HepG2 (cell line): ENCODE data around the gene DLG5. TPM values are rescaled to one million over a fixed set of nuclear protein-coding genes. Genes with fewer than 3 reads are reported as not detected.

ENCODE experiments used
- FOXK1 ChIP-seq: sonication (generic); formaldehyde crosslinking; IDR thresholded peaks from 2 replicates; pipeline ENCODE4 v1.4.0; 2020; ENCODE audit warnings: low read depth, missing genetic modification reagents, borderline replicate concordance
- GATAD1 ChIP-seq: IDR thresholded peaks from 2 replicates; pipeline ENCODE4 v1.6.1; 2016; ENCODE audit warnings: missing genetic modification reagents, missing compliant biosample characterization
- KLF6 ChIP-seq: IDR thresholded peaks from 2 replicates; pipeline ENCODE4 v1.8.0; 2016; ENCODE audit warnings: missing biosample characterization, missing genetic modification reagents
- POGZ ChIP-seq: sonication (generic); formaldehyde crosslinking; IDR thresholded peaks from 2 replicates; pipeline ENCODE4 v1.4.0; 2020; ENCODE audit warnings: mild to moderate bottlenecking, missing genetic modification reagents
- SP2 ChIP-seq: sonication (generic); formaldehyde crosslinking; IDR thresholded peaks from 2 replicates; pipeline ENCODE4 v1.5.1; 2020; ENCODE audit warnings: mild to moderate bottlenecking, missing genetic modification reagents
- SRY ChIP-seq: sonication (generic); formaldehyde crosslinking; IDR thresholded peaks from 2 replicates; pipeline ENCODE4 v1.8.0; 2022; ENCODE audit warnings: mild to moderate bottlenecking, missing genetic modification reagents
- STAT5B ChIP-seq: sonication (generic); formaldehyde crosslinking; IDR thresholded peaks from 2 replicates; pipeline ENCODE4 v1.4.0; 2020; ENCODE audit warnings: missing genetic modification reagents
- ZBTB42 ChIP-seq: sonication (generic); formaldehyde crosslinking; IDR thresholded peaks from 2 replicates; pipeline ENCODE4 v1.5.0; 2020; ENCODE audit warnings: mild to moderate bottlenecking, missing genetic modification reagents
- ZBTB7A ChIP-seq: sonication (generic); formaldehyde crosslinking; IDR thresholded peaks from 2 replicates; pipeline ENCODE4 v1.8.0; 2022; ENCODE audit warnings: mild to moderate bottlenecking, missing genetic modification reagents
- ZKSCAN5 ChIP-seq: sonication (generic); formaldehyde crosslinking; IDR thresholded peaks from 2 replicates; pipeline ENCODE4 v1.5.1; 2020; ENCODE audit warnings: mild to moderate bottlenecking, missing genetic modification reagents
- ZNF160 ChIP-seq: sonication (generic); formaldehyde crosslinking; IDR thresholded peaks from 2 replicates; pipeline ENCODE4 v1.8.0; 2022; ENCODE audit warnings: mild to moderate bottlenecking, inconsistent platforms, missing genetic modification reagents
- ZNF234 ChIP-seq: sonication (generic); formaldehyde crosslinking; conservative IDR thresholded peaks from 2 replicates; pipeline ENCODE4 v1.5.1; 2020; ENCODE audit warnings: mild to moderate bottlenecking, missing genetic modification reagents
- ZNF24 ChIP-seq: fragments of 450-650 bp; IDR thresholded peaks from 2 replicates; pipeline ENCODE4 v1.6.1; 2017; ENCODE audit warnings: antibody characterized with exemption, mild to moderate bottlenecking
- ZNF451 ChIP-seq: sonication (generic); formaldehyde crosslinking; IDR thresholded peaks from 2 replicates; pipeline ENCODE4 v1.5.0; 2020; ENCODE audit warnings: mild to moderate bottlenecking, missing genetic modification reagents
- ZNF672 ChIP-seq: sonication (generic); formaldehyde crosslinking; IDR thresholded peaks from 2 replicates; pipeline ENCODE4 v1.8.1; 2022; ENCODE audit warnings: missing genetic modification reagents
- ZNF678 ChIP-seq: sonication (generic); formaldehyde crosslinking; IDR thresholded peaks from 2 replicates; pipeline ENCODE4 v1.4.0; 2020; ENCODE audit warnings: mild to moderate bottlenecking, missing genetic modification reagents
- ZSCAN12 ChIP-seq: sonication (generic); formaldehyde crosslinking; IDR thresholded peaks from 2 replicates; pipeline ENCODE4 v1.9.0; 2021; ENCODE audit warnings: mild to moderate bottlenecking, missing genetic modification reagents
- polyA plus RNA-seq, 8 experiments: library from polyadenylated mRNA; depleted of rRNA in 3 of 8; stranded (reverse) in 7 of 8; unstranded in 1 of 8; fragments of >200 nt; fragmentation: Illumina TruSeq in 4 of 8; extraction: Trizol in 4 of 8; gene quantifications; 2 replicates each; pipeline versions ENCODE4 v1.2.1 to v1.2.3, GENCODE V29; 2011 to 2016; ENCODE audit warnings: low read depth in 4 of 8, missing spikeins in 1 of 8, mixed read lengths in 1 of 8; ENCODE audit not compliant: insufficient read depth in 1 of 8
- total RNA-seq, 5 experiments: library from RNA; depleted of rRNA; stranded (reverse); fragments of >200 nt; fragmentation: Illumina TruSeq; extraction: Trizol; gene quantifications; 2 replicates each; pipeline ENCODE4 v1.2.3, GENCODE V29; 2016; ENCODE audit warnings: low read depth in 1 of 5
- TF ChIP-seq, protein P1 (sequence below): sonication (generic); formaldehyde crosslinking; IDR thresholded peaks from 2 replicates; pipeline ENCODE4 v1.4.0; 2020; ENCODE audit warnings: missing genetic modification reagents, mild to moderate bottlenecking, borderline replicate concordance
- TF ChIP-seq, protein P2 (sequence below): sonication (generic); formaldehyde crosslinking; IDR thresholded peaks from 2 replicates; pipeline ENCODE4 v1.4.0; 2020; ENCODE audit warnings: missing genetic modification reagents
- TF ChIP-seq, protein P3 (sequence below): sonication (generic); formaldehyde crosslinking; IDR thresholded peaks from 2 replicates; pipeline ENCODE4 v1.5.0; 2020; ENCODE audit warnings: mild to moderate bottlenecking, missing genetic modification reagents
- TF ChIP-seq, protein P4 (sequence below): IDR thresholded peaks from 2 replicates; pipeline ENCODE4 v1.6.1; 2016; ENCODE audit warnings: low read depth, control low read depth

Gene DLG5
- total and polyA plus RNA-seq, 2 of the 13 experiments (the other 11 are each of a cell fraction or from before 2014, with no cell fraction given): 15.5 to 18.2 TPM

DNA sequence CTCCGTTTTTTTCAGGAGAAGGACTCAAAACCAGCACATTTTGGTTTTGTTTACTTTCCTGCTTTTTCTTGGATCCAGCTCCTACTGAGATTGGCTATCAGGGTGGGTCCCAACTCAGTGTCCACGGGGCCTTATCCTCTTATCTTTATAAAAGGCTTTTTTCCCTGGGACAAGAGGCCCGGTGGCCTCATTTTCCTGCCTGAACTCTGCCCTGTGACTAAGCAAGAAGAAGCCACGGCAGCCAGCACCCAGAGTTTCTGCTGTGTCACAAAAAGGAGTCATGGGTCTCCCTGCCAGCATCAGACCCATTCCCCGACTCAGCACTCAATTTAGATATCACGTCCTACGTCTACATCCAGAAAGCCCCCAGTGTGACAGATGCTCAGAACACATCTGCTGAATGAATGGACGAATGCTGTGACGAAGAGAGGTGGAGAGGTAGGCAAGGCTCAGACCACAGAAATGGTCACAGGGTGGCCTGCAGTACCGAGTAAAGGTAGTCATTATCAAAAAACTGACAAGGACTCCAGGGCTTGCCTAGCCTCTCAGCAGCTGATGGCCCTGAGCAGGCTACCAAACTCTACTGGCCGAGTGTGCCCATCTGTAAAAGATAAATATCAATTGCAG, 16.7 kb downstream of the DLG5 start (continued):
- TF ChIP-seq ZBTB42 (CRISPR knock-in tag) (no peak), ZNF451 (no peak), SRY (CRISPR knock-in tag) (no peak), ZNF672 (CRISPR knock-in tag) (no peak), STAT5B (CRISPR knock-in tag) (no peak), ZKSCAN5 (no peak), SP2 (CRISPR knock-in tag) (no peak), ZNF24 (no peak), ZBTB7A (CRISPR knock-in tag) (peak; percentile 51; the same call in 1 of the 2 replicates), KLF6 (CRISPR knock-in tag) (no peak), POGZ (CRISPR knock-in tag) (peak; percentile 38; the same call in 1 of the 2 replicates), ZNF678 (CRISPR knock-in tag) (no peak), ZNF160 (CRISPR knock-in tag) (no peak), ZNF234 (CRISPR knock-in tag) (no peak), ZSCAN12 (CRISPR knock-in tag) (0 out of 2 replicates have a peak, but pooled peaks have one; percentile 44), FOXK1 (CRISPR knock-in tag) (0 out of 2 replicates have a peak, but pooled peaks have one; percentile 36), GATAD1 (CRISPR knock-in tag) (peak; percentile 53)
- TF ChIP-seq, protein P1, sequence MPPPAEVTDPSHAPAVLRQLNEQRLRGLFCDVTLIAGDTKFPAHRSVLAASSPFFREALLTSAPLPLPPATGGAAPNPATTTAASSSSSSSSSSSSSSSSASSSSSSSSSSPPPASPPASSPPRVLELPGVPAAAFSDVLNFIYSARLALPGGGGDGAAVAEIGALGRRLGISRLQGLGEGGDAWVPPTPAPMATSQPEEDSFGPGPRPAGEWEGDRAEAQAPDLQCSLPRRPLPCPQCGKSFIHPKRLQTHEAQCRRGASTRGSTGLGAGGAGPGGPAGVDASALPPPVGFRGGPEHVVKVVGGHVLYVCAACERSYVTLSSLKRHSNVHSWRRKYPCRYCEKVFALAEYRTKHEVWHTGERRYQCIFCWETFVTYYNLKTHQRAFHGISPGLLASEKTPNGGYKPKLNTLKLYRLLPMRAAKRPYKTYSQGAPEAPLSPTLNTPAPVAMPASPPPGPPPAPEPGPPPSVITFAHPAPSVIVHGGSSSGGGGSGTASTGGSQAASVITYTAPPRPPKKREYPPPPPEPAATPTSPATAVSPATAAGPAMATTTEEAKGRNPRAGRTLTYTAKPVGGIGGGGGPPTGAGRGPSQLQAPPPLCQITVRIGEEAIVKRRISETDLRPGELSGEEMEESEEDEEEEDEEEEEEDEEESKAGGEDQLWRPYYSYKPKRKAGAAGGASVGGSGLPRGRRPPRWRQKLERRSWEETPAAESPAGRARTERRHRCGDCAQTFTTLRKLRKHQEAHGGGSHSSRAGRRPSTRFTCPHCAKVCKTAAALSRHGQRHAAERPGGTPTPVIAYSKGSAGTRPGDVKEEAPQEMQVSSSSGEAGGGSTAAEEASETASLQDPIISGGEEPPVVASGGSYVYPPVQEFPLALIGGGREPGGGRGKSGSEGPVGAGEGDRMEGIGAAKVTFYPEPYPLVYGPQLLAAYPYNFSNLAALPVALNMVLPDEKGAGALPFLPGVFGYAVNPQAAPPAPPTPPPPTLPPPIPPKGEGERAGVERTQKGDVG: no peak
- TF ChIP-seq, protein P2, sequence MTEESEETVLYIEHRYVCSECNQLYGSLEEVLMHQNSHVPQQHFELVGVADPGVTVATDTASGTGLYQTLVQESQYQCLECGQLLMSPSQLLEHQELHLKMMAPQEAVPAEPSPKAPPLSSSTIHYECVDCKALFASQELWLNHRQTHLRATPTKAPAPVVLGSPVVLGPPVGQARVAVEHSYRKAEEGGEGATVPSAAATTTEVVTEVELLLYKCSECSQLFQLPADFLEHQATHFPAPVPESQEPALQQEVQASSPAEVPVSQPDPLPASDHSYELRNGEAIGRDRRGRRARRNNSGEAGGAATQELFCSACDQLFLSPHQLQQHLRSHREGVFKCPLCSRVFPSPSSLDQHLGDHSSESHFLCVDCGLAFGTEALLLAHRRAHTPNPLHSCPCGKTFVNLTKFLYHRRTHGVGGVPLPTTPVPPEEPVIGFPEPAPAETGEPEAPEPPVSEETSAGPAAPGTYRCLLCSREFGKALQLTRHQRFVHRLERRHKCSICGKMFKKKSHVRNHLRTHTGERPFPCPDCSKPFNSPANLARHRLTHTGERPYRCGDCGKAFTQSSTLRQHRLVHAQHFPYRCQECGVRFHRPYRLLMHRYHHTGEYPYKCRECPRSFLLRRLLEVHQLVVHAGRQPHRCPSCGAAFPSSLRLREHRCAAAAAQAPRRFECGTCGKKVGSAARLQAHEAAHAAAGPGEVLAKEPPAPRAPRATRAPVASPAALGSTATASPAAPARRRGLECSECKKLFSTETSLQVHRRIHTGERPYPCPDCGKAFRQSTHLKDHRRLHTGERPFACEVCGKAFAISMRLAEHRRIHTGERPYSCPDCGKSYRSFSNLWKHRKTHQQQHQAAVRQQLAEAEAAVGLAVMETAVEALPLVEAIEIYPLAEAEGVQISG (CRISPR knock-in tag): peak; percentile 64
- TF ChIP-seq, protein P3, sequence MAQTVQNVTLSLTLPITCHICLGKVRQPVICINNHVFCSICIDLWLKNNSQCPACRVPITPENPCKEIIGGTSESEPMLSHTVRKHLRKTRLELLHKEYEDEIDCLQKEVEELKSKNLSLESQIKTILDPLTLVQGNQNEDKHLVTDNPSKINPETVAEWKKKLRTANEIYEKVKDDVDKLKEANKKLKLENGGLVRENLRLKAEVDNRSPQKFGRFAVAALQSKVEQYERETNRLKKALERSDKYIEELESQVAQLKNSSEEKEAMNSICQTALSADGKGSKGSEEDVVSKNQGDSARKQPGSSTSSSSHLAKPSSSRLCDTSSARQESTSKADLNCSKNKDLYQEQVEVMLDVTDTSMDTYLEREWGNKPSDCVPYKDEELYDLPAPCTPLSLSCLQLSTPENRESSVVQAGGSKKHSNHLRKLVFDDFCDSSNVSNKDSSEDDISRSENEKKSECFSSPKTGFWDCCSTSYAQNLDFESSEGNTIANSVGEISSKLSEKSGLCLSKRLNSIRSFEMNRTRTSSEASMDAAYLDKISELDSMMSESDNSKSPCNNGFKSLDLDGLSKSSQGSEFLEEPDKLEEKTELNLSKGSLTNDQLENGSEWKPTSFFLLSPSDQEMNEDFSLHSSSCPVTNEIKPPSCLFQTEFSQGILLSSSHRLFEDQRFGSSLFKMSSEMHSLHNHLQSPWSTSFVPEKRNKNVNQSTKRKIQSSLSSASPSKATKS (CRISPR knock-in tag): 0 out of 2 replicates have a peak, but pooled peaks have one; percentile 49
- TF ChIP-seq, protein P4, sequence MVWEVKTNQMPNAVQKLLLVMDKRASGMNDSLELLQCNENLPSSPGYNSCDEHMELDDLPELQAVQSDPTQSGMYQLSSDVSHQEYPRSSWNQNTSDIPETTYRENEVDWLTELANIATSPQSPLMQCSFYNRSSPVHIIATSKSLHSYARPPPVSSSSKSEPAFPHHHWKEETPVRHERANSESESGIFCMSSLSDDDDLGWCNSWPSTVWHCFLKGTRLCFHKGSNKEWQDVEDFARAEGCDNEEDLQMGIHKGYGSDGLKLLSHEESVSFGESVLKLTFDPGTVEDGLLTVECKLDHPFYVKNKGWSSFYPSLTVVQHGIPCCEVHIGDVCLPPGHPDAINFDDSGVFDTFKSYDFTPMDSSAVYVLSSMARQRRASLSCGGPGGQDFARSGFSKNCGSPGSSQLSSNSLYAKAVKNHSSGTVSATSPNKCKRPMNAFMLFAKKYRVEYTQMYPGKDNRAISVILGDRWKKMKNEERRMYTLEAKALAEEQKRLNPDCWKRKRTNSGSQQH: 0 out of 2 replicates have a peak, but pooled peaks have one; percentile 48
